GM12874 (cell line): ENCODE results near the gene EGFL6.

ENCODE experiments used
- CTCF ChIP-seq: IDR thresholded peaks from 2 replicates; pipeline ENCODE4 v1.5.1; 2011; ENCODE audit warnings: low read depth, mild to moderate bottlenecking, control low read depth, low read length, moderate library complexity; ENCODE audit not compliant: insufficient read depth

Gene EGFL6

DNA sequence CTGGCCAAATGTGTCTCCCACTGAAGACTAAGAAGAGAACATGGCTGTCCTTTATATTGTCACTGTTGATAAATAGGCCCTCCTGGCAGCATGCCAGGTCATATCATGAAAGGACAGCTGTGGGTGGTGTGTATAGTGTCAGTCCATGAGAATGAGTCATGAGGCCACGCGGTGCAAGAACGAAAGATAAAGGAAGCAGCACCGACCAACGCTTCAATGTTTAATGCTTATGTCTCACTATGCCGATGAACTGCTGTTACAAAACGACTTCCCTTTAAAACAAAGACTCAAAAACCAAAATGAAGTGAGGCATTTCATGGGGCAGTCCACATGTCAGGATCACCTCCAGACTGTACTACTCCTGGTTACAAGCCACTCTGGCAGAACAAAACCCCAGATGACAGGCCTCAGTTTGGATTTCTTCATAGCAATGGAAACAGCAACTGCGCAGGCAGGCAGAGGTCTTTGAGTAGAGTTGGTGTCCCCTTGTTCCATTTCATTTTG lies 78.4 kb downstream of the EGFL6 start:
- TF ChIP-seq CTCF = no peak

- TF ChIP-seq CTCF = no peak
Observed at GRCh38 chrX:13649838-13650237, 80.4 kb downstream of the EGFL6 start.

GRCh38 chrX:13650318-13650717 lies 80.9 kb downstream of the EGFL6 start:
- TF ChIP-seq CTCF = no peak

GRCh38 chrX:13651150-13651549 lies 81.7 kb downstream of the EGFL6 start:
- no peak for TF ChIP-seq CTCF

- no peak for TF ChIP-seq CTCF
Observed at GRCh38 chrX:13652287-13652793, 82.9 kb downstream of the EGFL6 start.

- no peak for TF ChIP-seq CTCF
Observed at GRCh38 chrX:13652850-13653693, 83.7 kb downstream of the EGFL6 start, which contains the start of gene TCEANC. Gene TCEANC, plus strand, starts transcription at chrX:13653141. Its CDS starts 9,368 bp downstream, at chrX:13662509.

DNA sequence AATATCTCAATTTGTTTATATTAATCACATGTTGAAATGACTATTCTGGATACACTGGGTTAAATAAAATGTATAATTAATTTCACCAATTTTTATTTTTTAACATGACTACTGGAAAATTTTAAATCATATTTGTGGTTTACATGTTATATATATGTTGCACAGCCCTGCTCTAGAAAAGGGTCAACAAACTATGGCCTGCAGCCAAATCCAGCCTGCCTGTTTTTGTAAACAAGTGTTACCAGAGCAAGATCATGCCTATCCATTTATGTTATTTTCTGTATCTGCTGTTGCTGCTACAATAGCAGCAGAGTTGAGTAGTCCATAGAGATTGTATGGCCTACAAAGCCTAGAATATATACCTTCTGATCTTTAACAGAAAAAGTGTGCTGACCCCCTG lies 84.7 kb downstream of the EGFL6 start:
- TF ChIP-seq CTCF = no peak
